WTC11 (cell line): ENCODE results near the gene CAMSAP1.

Experiments
- CTCF ChIP-seq: fragments of 200-600 bp; IDR thresholded peaks from 2 replicates; pipeline ENCODE4 v1.8.0; 2022; ENCODE audit warnings: antibody characterized with exemption
- GRHL2 ChIP-seq: fragments of 250-450 bp; sonication (Bioruptor Pico); IDR thresholded peaks from 2 replicates; pipeline ENCODE4 v1.8.0; 2022; ENCODE audit warnings: mild to moderate bottlenecking, moderate library complexity; ENCODE audit not compliant: insufficient replicate concordance, severe bottlenecking
- NR2C2 ChIP-seq: sonication (generic); formaldehyde crosslinking; IDR thresholded peaks from 2 replicates; pipeline ENCODE4 v1.8.0; 2022; ENCODE audit warnings: mild to moderate bottlenecking, missing genetic modification reagents
- NR3C1 ChIP-seq: sonication (generic); formaldehyde crosslinking; conservative IDR thresholded peaks from 2 replicates; pipeline ENCODE4 v1.8.1; 2023; ENCODE audit warnings: low read depth, mild to moderate bottlenecking, missing genetic modification reagents
- SP1 ChIP-seq: sonication (generic); formaldehyde crosslinking; conservative IDR thresholded peaks from 2 replicates; pipeline ENCODE4 v1.8.1; 2022; ENCODE audit warnings: missing genetic modification reagents
- ZBTB43 ChIP-seq: sonication (generic); formaldehyde crosslinking; IDR thresholded peaks from 2 replicates; pipeline ENCODE4 v1.8.1; 2023; ENCODE audit warnings: mild to moderate bottlenecking, missing genetic modification reagents
- ZMAT4 ChIP-seq: fragments of 250-450 bp; sonication (Bioruptor Pico); IDR thresholded peaks from 2 replicates; pipeline ENCODE4 v1.9.0; 2021; ENCODE audit warnings: mild to moderate bottlenecking
- ZNF232 ChIP-seq: sonication (generic); formaldehyde crosslinking; IDR thresholded peaks from 2 replicates; pipeline ENCODE4 v1.8.0; 2022; ENCODE audit warnings: mild to moderate bottlenecking, missing genetic modification reagents
- TF ChIP-seq, protein P1 (sequence below): sonication (generic); formaldehyde crosslinking; IDR thresholded peaks from 2 replicates; pipeline ENCODE4 v1.8.1; 2023; ENCODE audit warnings: mild to moderate bottlenecking, missing genetic modification reagents, borderline replicate concordance

DNA sequence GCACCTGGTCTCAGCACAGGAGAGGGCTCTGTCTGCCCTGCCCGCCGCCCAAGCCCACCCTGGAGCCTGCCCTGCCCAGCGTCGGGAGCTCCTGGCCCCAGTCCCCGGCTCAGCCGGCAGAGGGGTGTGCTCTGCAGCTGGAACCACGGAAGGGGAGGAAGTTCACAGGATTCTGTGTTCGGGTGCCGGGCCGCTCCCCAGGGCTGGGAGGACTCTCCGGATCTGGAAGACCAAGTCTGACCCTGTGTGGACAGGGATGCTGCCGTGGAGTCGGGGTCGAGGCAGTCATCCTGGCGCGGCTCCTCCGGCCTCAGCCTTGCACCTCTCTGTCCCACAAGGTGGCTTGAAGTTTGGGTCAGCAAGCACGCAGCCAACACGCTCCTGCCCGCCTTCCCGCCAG, 126.7 kb downstream of the CAMSAP1 start:
- no peak for TF ChIP-seq CTCF
- TF ChIP-seq, protein P1, sequence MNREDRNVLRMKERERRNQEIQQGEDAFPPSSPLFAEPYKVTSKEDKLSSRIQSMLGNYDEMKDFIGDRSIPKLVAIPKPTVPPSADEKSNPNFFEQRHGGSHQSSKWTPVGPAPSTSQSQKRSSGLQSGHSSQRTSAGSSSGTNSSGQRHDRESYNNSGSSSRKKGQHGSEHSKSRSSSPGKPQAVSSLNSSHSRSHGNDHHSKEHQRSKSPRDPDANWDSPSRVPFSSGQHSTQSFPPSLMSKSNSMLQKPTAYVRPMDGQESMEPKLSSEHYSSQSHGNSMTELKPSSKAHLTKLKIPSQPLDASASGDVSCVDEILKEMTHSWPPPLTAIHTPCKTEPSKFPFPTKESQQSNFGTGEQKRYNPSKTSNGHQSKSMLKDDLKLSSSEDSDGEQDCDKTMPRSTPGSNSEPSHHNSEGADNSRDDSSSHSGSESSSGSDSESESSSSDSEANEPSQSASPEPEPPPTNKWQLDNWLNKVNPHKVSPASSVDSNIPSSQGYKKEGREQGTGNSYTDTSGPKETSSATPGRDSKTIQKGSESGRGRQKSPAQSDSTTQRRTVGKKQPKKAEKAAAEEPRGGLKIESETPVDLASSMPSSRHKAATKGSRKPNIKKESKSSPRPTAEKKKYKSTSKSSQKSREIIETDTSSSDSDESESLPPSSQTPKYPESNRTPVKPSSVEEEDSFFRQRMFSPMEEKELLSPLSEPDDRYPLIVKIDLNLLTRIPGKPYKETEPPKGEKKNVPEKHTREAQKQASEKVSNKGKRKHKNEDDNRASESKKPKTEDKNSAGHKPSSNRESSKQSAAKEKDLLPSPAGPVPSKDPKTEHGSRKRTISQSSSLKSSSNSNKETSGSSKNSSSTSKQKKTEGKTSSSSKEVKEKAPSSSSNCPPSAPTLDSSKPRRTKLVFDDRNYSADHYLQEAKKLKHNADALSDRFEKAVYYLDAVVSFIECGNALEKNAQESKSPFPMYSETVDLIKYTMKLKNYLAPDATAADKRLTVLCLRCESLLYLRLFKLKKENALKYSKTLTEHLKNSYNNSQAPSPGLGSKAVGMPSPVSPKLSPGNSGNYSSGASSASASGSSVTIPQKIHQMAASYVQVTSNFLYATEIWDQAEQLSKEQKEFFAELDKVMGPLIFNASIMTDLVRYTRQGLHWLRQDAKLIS (CRISPR knock-in tag): no peak
- no peak for TF ChIP-seq SP1 (CRISPR knock-in tag)
- no peak for TF ChIP-seq GRHL2
- no peak for TF ChIP-seq ZBTB43 (CRISPR knock-in tag)
- TF ChIP-seq NR3C1: no peak
- TF ChIP-seq NR2C2 (CRISPR knock-in tag): no peak
- no peak for TF ChIP-seq ZNF232 (CRISPR knock-in tag)
- TF ChIP-seq ZMAT4 (CRISPR knock-in tag): no peak
